ENCODE data around the gene PAIP2.

Gene PAIP2

GRCh38 chr5:139341689-139342422 lies at the start of gene PAIP2:
PAIP2 (plus strand) TSS chr5:139341854; CDS start chr5:139363785, 21,931 bp downstream.
- DNase-seq (ENCODE audit: low spot score), result peak; percentile 98
- peak within 1 kb of the TSS; percentile 88 for H3K4me3 ChIP-seq
- peak within 1 kb of the TSS; percentile 90 to 97 for H3K27ac ChIP-seq
- peak; percentile 41 for TF ChIP-seq CTCF (IDR thresholded peaks at IDR 0.05)

- no peak for TF ChIP-seq CTCF (IDR thresholded peaks at IDR 0.05)
- Histone ChIP-seq H3K4me3 (peak overlapping the region; percentile 88), H3K27ac (peak overlapping the region; percentile 99 to 100)
- no peak for DNase-seq (ENCODE audit: low spot score)
Observed at GRCh38 chr5:139293202-139293506, 48.5 kb upstream of the PAIP2 start.

GRCh38 chr5:139293507-139294373 lies 47.9 kb upstream of the PAIP2 start, which contains the start of gene MATR3:
MATR3 (plus strand) TSS chr5:139293740; CDS start chr5:139307416, 13,676 bp downstream.
- Histone ChIP-seq H3K27ac (peak within 1 kb of the TSS; percentile 99 to 100), H3K4me3 (peak within 1 kb of the TSS; percentile 88)
- TF ChIP-seq CTCF (IDR thresholded peaks at IDR 0.05), result no peak
- peak; percentile 97 for DNase-seq (ENCODE audit: low spot score)

GRCh38 chr5:139294374-139295165 lies 47.1 kb upstream of the PAIP2 start:
- TF ChIP-seq CTCF (IDR thresholded peaks at IDR 0.05), result no peak
- peak overlapping the region; percentile 88 for H3K4me3 ChIP-seq
- peak overlapping the region; percentile 99 to 100 for H3K27ac ChIP-seq
- DNase-seq (ENCODE audit: low spot score), result peak; percentile 80

GRCh38 chr5:139295346-139296057 lies 46.2 kb upstream of the PAIP2 start:
- TF ChIP-seq CTCF (IDR thresholded peaks at IDR 0.05), result no peak
- peak overlapping the region; percentile 88 for H3K4me3 ChIP-seq
- H3K27ac ChIP-seq, result peak overlapping the region; percentile 99 to 100
- no peak for DNase-seq (ENCODE audit: low spot score)

GRCh38 chr5:139296198-139296597 lies 45.5 kb upstream of the PAIP2 start:
- DNase-seq (ENCODE audit: low spot score), result no peak
- TF ChIP-seq CTCF (IDR thresholded peaks at IDR 0.05), result no peak
- peak overlapping the region in 1 of 2 donors; percentile 100 for H3K27ac ChIP-seq
- peak overlapping the region; percentile 31 for H3K4me3 ChIP-seq
